Hippocampal formation (tissue), 2 donors: Measurements from ENCODE around the gene PRR15L.
A peak's percentile ranks its signal among the peaks of the same experiment; 100 is the strongest.

Experiments
- DNase-seq, 2 donors: peaks; one replicate each; lab custom pipeline; 2025; lab: John Stamatoyannopoulos, UW

PRR15L gene

DNA sequence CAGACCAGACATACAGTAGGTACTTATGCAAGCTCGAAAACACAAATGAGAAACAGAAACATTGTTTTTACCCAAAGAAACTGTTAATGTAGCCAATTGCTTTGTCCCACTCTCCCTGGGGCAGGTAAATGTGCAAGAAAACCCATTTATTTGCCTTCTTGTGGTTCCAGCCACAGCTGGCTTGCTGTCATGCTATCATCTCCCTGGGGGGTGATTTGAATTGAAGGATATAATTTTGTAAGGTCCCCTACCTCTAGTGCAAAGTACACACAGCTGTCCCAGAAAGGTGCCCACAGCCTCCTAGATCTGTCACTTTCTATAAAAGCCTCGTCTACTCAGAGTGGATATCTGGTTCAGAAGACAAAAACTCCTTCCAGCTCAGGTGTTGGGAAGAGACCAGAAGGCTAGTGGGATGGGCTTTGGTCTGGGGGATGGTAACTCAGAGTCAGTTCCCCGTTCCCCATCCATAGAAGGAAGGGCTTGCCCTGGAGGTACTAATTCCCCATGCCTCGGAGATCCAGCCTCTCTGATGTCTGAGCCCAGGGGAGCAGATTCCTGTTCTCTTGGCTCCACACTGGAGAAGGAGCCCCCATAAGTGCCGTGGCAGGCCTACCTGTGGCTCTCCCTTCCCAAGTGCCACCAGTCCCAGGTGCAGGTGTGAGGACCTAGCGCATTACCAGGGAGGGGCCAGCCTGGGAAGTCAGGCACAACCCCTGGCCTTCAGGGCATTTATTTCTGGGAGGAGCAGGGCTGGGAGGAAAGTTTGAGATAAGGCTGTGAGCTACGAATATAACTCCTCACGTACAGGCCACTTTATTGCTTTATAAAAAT is 2.4 kb upstream of the PRR15L start:
- DNase-seq, result no peak

- DNase-seq, result no peak
These were observed 692 bp downstream of the PRR15L start for GRCh38 chr17:47956791-47957590.

DNA sequence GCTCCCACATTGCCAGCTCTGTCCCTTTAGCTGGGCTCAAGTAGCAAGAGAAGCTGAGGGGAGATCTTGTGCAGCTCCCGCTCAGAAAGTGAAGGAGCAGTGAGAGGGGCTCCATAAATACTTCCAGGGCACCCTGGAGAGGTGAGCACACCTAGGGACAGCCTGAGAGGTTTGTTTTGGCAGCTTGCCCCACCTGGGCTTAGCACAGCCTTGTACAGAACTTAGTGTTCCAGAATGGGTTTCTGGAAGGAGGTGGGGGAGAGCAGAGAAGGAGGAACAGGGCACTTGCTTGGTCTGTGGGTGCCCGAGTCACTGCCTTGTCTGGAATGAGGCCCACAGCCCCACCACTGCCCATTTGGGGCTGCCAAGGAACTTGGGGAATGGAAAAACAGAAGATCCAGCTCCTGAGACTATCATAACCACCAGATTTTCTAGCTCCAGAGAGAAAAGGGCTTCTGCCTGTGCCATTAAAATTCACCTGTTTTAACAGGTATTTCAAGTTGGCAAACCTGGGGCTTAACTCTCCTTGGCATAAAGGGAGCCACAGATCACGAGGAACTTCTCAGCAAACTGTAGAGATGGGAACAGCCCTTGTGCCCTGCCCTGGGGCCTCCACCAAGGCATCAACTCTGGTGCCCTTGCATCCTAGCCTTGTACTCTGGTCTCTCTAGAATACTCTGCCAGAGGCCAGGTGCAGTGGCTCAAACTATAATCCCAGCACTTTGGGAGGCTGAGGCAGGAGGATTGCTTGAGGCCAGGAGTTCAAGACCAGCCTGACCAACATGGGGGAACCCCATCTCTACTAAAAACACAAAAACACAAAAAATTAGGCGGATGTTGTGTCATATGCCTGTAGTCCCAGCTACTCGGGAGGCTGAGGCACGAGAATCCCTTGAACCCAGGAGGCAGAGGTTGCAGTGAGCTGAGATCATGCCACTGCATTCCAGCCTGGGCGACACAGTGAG is 1.9 kb downstream of the PRR15L start:
- no peak for DNase-seq

- DNase-seq, result no peak
These were observed 3.8 kb downstream of the PRR15L start for GRCh38 chr17:47953909-47954308.

DNA sequence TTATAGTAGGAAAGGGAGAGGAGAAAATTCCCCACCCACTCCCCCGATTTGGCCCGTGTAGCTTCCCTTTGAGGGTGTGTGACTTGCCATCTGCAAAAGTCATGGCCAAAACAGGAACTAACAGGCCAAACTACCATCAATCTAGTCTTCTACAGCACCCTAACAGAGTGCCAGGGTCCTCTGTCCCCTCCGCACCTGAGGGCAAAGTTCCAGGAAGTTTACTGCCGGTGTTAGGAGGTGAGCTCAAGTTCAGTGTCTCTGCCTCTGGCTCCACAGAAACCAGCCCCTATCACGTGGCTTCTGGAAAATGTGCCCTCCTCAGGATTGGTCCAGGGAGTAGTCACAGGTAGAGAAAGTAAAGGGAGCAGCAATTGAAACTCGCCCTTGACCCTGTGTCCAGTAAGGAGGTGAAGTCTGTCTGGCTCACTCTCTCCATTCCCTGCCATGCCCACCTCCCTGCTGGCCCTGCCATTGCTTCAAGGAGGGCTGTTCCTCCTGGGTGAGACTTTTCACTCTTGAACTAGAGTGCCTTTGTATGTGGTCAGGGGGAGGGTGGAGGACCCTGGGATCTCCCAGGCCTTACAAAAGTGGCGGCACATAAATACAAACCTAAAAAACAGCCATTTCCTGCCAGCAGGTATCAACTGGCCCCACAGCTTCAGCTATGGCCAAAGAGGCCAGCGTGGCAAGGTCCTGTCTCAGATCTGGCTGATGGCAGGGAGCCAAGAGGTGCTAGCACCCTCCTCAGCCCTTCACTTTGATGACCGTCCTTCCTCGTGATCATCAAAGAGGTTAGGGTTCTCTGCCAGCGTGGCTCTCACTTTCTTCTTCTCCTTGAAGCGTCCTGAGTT is 5.3 kb downstream of the PRR15L start:
- DNase-seq, result no peak

- DNase-seq, result no peak
These were observed 7.2 kb downstream of the PRR15L start for GRCh38 chr17:47950448-47950847.

- DNase-seq, result no peak
These were observed 7.7 kb downstream of the PRR15L start for GRCh38 chr17:47949946-47950345.

GRCh38 chr17:47949197-47949759 is 8.4 kb downstream of the PRR15L start:
- peak; percentile 70 to 74 for DNase-seq

DNA sequence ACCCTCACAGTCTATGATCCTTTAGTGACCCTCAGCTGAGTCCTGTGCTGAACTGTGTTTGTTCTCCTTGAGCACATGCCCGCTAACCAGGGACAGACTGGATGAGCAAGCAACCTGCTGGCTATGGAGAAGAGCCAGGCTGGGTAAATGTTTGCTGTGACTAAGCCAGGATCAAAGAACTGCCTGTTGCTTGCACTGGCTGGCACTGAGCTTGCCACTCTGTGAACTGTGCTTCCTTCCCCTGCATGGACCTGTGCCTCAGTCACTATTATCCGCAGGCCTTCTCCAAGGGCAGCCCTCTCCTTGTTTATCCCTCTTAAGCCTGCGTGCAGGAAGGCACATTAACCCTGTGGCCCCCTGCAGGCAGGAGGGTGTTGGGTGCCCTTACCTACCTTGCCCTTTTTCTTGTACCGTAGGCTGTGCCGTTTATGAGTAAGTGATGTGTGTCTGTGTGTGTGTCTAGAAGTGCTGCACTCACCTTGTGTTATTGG is 8.9 kb downstream of the PRR15L start:
- no peak for DNase-seq

DNA sequence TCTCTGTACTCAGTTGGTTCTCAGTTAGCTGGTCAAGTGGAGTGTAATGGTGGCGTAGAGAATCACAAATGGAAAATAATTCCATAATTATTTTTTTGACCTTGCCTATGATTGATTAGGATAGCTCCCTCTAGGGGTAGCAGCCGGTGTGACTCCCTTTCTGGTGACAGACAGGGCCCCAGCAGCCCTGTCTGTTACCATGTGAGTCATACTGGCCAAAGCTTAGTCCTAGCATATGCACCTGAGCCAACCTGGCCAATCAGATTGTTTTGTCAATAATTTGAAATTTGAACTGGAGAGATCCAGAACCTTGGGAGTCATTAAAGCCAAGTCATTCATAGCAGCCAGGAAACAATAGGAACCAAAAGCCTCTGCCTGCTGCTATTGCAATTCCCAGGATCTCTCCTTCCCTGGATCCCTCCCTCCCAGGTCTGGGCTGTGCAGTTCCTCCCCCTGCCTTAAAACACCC is 10.7 kb downstream of the PRR15L start:
- DNase-seq, result peak; percentile 8 to 29

DNA sequence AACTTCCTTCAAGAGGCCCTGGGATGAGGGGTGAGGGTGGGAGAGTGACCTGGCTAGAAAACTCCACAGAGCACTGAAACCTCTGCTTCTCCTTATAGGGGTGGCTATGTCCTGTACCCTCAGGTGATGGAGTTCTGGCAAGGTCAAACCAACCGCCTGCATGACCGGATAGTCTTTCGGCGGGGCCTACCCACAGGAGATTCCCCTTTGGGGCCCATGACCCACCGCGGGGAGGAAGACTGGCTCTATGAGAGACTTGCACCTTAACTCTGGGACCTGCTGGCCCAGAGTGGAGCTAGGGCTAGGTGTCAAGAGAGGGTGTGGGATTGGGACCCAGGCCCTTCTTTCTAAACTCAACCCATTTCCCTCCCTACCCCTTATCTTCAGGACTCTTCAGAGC is 11.2 kb downstream of the PRR15L start:
- no peak for DNase-seq

- DNase-seq, result no peak
These were observed 11.9 kb downstream of the PRR15L start for GRCh38 chr17:47945529-47946508.

- peak in 1 of 2 donors; percentile 21 for DNase-seq
These were observed 12.6 kb downstream of the PRR15L start for GRCh38 chr17:47945080-47945479.

- no peak for DNase-seq
These were observed 15.1 kb downstream of the PRR15L start for GRCh38 chr17:47942568-47942967.

DNA sequence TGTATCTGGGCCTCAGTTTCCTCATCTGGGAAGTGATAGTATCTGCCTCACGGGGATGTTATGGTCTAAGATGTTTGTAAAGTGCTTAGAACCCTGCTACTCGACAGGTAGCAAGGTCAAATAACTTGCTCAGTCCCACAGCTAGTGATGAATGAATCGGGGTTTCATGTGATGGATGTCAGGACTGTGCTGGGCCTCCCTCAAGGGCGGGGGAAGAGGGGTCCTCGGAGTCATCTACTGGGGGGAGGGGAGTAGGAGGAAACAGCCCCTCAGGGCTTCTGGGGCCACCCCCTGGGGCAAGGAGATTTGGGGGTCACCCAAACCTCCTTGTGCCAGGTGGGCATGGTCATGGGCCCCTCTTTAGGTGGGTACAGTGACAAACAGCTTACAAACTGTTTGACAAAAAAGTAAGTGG is 15.6 kb downstream of the PRR15L start:
- no peak for DNase-seq

- peak; percentile 93 to 99 for DNase-seq
These were observed 16.2 kb downstream of the PRR15L start, which contains the start of gene PNPO for GRCh38 chr17:47941246-47942095. TSS of gene PNPO (plus strand) at chr17:47941571. CDS start at chr17:47941676, 105 bp downstream.

DNA sequence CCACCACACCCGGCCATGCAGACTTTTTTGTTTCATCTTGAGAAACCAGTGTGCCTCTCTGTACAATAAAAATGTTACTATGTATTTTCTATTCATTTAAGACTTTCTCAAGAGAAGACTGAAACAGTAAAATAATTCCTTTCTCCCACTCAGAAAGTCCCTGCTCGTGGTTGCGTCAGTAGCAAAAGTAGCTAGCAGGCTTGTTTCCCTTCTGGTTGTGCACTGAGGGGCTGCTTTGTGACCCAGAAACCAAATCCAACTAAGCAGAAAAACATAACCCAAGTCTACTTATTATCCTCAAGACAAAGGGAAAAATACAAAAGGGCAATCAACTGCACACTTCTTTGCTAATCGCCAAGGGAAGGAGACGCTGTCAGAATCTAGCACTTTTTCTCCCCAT is 19.7 kb downstream of the PRR15L start:
- DNase-seq, result no peak

DNA sequence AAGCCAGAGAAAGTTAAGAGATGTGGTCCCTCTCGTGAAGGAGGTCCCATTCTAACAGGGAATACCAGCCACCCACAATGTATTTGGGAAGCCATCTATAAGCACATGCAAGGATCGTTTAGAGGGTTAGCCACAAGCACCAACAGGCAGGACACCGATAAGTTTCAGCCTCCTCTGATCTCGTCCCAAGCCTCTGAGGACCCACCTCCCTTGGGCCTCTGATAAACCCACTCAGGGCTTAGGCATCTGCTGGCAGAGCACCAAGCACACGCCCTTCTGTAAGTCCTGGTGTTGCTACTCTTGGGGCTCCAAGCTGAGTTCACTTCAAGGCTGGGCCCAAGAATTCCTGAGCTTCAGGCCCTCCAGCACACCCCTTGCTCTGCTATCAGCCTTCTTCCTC is 21.7 kb downstream of the PRR15L start:
- DNase-seq, result no peak
